Adipocyte (in vitro differentiated cells): ENCODE results near the gene TMA16.
"Not testable (repeated sequence)": the region's sequence is repeated elsewhere in the genome, so short reads cannot be mapped to it uniquely, and the experiment has no call there.

Source experiments
- DNase-seq: peaks from one replicate; pipeline ENCODE4 v3.0.0-alpha.2; 2015; ENCODE audit warnings: low read depth
- H3K27me3 ChIP-seq: replicated peaks from 2 replicates; pipeline ENCODE4 v1.7.0; 2013; ENCODE audit warnings: mild to moderate bottlenecking, low read length, moderate library complexity; ENCODE audit not compliant: control insufficient read depth, insufficient read depth
- H3K36me3 ChIP-seq: 2 replicates; pipeline ENCODE4 v1.7.0; 2013; ENCODE audit warnings: low read length, mild to moderate bottlenecking, moderate library complexity; ENCODE audit not compliant: control insufficient read depth, insufficient read depth, severe bottlenecking
- H3K4me1 ChIP-seq: 2 replicates; pipeline ENCODE4 v1.7.0; 2013; ENCODE audit warnings: mild to moderate bottlenecking, low read length, moderate library complexity; ENCODE audit not compliant: control insufficient read depth, insufficient read depth
- H3K4me3 ChIP-seq: 2 replicates; pipeline ENCODE4 v1.7.0; 2013; ENCODE audit warnings: mild to moderate bottlenecking, low read length, moderate library complexity
- H3K9ac ChIP-seq: 2 replicates; pipeline ENCODE4 v1.7.0; 2013; ENCODE audit warnings: mild to moderate bottlenecking, low read length, moderate library complexity
- H3K9me3 ChIP-seq: 2 replicates; pipeline ENCODE4 v1.7.0; 2013; ENCODE audit warnings: mild to moderate bottlenecking, low read length, moderate library complexity; ENCODE audit not compliant: control insufficient read depth

The TMA16 gene

DNA sequence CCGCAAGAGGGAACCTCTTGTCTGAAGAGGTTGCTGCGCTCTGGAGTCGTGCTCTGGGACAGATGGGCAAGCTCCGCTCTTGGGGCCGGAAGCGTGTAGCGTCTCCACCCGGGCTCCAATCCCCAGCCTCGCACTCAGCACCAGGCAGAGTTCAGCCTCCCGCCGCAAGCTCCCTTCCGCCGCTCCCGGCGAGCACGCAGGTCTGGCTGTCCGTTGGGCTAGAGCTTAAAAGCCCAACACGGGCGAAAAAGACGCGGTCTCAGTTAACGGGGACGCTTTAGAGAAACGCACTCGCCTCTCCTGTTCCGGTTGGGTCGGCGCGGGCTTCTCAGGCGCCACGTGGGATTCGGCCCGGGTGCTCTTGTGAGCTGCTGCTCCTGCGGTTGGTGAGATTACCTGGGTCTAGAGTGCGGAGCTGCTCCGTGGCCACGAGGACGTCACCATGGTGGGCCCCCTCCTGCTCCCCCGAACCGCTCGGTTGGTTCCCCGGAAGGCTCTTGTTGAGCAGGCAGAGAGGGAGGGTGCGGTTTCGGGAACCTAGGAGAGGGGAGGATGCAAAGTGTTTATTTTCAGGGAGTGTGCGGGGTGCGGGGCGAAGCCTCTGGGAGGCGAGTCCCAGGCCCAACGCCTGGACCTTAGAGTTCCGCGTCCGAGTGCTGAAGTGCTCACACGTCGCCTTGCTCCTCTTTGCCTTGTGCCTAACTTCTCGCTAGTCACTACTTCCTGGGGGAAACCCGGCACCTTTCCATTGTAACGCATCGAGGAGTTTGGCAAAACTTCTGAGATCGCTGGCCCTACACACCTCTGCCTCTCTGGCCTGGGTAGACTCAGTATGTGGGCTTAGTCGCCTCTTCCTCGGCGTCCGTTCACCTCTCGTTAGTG is at the start of gene TMA16:
Gene TMA16, plus strand, starts transcription at position 331 of the 882 bp plus-strand sequence. Its CDS starts 112 bp downstream, at position 443.
- peak; percentile 96 for DNase-seq
- peak within 1 kb of the TSS; percentile 89 for H3K9ac ChIP-seq

DNA sequence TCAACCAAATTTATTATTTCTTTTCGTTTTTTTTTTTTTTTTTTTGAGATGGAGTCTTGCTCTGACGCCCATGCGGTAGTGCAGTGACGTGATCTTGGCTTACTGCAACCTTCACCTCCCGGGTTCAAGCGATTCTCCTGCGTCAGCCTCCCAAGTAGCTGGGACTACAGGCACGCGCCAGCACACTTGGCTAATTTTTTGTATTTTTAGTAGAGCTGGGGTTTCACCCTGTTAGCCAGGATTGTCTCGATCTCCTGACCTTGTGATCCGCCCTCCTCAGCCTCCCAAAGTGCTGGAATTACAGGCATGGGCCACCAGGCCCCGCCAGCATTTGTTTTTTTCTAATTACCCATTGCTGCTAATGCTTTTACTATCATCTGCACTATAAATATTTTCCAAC is 47.5 kb upstream of the TMA16 start:
- not testable (repeated sequence) for H3K27me3 ChIP-seq, H3K4me3 ChIP-seq, H3K4me1 ChIP-seq, H3K9me3 ChIP-seq, DNase-seq, H3K36me3 ChIP-seq, H3K9ac ChIP-seq

More for the DNA sequence above, at the start of gene TMA16:
- Histone ChIP-seq H3K4me1 (peaks cover 14% of the 10 kb centered on the region), H3K27me3 (no peaks in the 10 kb centered on the region), H3K4me3 (peak within 1 kb of the TSS; percentile 93), H3K36me3 (no peaks in the 10 kb centered on the region), H3K9me3 (no peaks in the 10 kb centered on the region)

DNA sequence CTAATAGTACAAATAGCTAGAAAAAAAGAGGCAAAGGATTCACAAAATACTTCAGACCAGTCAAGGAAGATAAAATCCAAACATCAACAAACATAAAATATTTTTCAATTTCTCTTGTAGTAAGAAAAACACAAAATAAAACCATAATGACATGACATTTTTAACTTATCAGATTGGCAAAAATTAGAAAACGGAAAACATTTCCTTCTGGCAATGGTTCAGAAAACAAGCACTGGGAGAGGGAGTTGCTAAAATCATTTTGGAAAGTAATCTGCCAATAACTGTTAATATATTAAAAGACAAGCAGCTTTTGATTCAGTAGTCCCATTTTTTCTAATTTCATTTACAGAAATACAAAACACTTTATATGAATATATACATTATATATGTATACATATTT is 47.0 kb upstream of the TMA16 start:
- Histone ChIP-seq H3K4me1 (no peaks in the 10 kb centered on the region), H3K9ac (no peak overlapping the region), H3K4me3 (no peak overlapping the region), H3K9me3 (no peaks in the 10 kb centered on the region), H3K36me3 (no peaks in the 10 kb centered on the region), H3K27me3 (no peaks in the 10 kb centered on the region)
- DNase-seq = no peak

DNA sequence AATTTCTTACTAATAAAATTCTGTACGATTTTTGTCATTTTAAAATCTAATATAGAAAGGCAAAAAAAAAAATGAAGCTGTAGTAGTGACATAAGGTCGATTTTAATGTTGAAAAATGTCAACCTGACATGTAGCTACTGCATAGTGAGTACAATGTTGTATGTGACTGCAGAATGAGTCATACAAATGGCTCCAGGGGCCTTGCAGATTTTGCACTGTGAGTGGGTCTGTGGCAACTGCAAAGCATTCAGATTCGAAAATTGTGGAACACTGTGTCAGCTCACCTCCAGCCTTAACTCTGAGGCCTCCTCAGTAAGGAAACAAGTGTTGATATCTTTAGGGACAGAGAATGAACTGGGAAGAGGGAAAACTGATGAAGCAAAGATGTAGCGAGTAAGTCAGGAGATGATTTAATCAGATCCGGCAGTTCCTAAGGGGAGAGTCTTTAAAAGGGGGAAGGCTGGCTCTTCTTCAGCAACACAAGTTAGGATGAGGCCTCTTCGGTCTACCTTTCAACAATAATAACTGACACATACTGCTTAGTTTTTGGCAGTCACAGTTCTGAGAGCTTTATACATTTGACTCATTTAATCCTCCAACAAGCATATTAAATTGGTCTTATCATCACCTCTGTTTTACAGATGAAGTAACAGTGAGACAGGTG is 45.8 kb upstream of the TMA16 start:
- H3K9ac ChIP-seq = no peak overlapping the region
- no peak overlapping the region for H3K4me3 ChIP-seq
- no peaks in the 10 kb centered on the region for H3K4me1 ChIP-seq
- peak; percentile 5 for DNase-seq
- no peaks in the 10 kb centered on the region for H3K36me3 ChIP-seq
- no peaks in the 10 kb centered on the region for H3K9me3 ChIP-seq
- H3K27me3 ChIP-seq = no peaks in the 10 kb centered on the region

DNA sequence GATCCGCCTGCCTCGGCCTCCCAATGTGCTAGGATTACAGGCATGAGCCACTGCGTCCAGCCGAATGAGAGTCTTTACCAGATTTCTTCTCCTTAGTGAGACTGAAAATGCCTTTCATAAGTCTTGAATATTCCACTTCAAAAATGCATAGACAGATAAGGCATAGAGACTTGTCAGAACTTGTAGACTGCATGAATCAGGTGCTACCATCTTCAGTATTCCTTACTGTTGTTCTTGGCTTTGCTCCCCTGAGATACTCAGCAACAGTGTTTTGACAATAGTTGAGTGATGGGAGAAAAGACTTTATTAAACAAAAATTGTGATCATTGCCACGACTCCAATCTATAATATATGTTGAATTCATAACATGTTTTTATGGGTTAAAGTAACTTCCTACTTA is 31.9 kb upstream of the TMA16 start:
- no peak overlapping the region for H3K4me3 ChIP-seq
- no peak for DNase-seq
- no peaks in the 10 kb centered on the region for H3K4me1 ChIP-seq
- H3K27me3 ChIP-seq = no peaks in the 10 kb centered on the region
- H3K9ac ChIP-seq = no peak overlapping the region
- H3K9me3 ChIP-seq = no peaks in the 10 kb centered on the region
- no peaks in the 10 kb centered on the region for H3K36me3 ChIP-seq

DNA sequence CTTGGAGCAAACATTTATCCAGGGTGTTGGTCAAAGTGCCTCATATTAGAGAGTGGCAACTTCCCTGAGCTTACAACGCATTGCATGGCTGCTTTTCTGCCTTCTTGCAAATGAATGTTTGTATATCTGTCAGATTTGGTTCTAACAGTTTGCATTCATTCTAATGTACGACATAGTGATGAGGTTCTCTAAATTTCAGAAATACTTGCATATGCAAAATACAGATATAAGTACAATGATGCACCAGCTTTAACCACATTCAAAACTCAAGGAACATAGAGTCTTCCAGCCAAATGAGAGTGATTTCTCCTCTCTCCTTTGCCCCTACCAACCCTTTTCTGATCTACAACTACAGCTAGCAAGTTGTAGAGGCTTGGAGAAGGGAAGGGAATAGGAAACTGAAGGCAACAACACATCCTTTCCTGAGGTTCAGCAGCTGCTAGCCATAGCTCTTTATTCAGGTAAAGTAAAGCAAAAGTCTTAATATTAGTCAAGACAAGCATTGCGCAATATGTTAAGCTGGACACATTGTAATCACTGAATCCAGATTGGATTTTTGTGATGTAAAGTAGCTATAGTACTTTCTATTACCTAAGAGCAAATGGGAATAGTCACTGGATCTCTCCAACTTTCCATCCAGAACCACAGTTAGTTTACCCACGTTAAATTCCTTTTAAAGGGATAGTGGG is 27.3 kb upstream of the TMA16 start:
- no peaks in the 10 kb centered on the region for H3K36me3 ChIP-seq
- H3K4me1 ChIP-seq = no peaks in the 10 kb centered on the region
- no peaks in the 10 kb centered on the region for H3K27me3 ChIP-seq
- no peak overlapping the region for H3K9ac ChIP-seq
- no peak overlapping the region for H3K4me3 ChIP-seq
- H3K9me3 ChIP-seq = no peaks in the 10 kb centered on the region
- peak; percentile 3 for DNase-seq

DNA sequence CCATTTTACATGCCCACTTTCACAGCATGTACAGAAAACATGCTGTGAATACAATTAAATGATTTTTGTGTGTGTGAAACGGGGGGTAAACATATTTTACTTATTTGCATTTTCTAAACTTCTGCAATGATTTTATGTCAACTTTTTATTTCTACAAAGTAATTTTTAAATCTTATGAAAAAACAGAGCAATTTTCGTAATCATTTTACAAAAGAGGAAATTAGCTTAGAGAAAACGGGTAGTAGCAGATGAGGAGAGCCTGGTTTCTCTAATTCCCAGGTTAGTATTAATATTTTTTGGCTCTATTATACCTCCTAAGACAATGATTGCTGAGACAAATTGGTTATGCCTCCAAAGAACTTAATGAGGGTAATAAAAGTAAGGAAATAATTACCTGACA is 24.1 kb upstream of the TMA16 start:
- Histone ChIP-seq H3K9me3 (no peaks in the 10 kb centered on the region), H3K27me3 (no peaks in the 10 kb centered on the region), H3K9ac (no peak overlapping the region), H3K4me3 (no peak overlapping the region), H3K4me1 (no peaks in the 10 kb centered on the region), H3K36me3 (no peaks in the 10 kb centered on the region)
- no peak for DNase-seq

DNA sequence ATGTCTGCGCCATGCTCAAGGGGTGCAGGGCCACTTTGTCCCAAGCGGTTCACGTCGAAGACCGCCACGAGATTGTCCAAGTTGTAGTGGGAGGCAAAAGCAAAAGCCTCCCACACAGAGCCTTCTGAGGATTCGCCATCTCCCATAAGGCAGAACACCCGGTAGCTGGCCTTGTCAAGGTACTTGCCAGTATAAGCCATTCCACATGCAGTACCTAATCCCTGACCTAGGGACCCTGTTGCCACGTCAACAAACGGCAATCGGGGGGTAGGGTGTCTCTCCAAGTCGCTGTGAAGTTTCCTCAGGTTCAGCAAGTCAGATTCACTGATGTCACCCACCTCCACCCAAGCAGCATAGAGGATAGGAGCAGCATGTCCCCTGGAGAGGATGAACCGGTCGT is 21.4 kb upstream of the TMA16 start:
- Histone ChIP-seq H3K9ac (no peak overlapping the region), H3K27me3 (no peaks in the 10 kb centered on the region), H3K4me3 (no peak overlapping the region), H3K4me1 (peaks cover 16% of the 10 kb centered on the region), H3K9me3 (no peaks in the 10 kb centered on the region), H3K36me3 (no peaks in the 10 kb centered on the region)
- DNase-seq = no peak

DNA sequence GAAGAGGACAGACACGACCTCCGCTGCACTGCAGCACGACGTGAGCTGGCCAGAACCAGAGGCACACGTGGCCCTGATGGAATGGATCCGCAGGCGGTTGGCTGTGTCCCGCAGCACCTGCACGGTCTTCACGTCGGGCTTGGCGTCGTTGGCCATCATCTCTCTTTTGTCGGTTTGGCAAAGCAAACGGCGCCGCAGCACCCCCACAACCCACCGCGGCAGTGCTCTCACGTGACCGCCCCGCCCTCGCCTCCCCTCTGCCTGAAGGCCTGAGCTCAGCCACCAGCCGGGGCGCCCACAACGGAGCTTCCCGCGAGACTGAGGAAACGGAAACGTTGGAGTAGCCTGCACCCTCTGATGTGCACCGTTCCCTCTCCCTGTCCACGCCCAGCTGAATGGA is 20.9 kb upstream of the TMA16 start, which contains the start of gene TKTL2:
Gene TKTL2, minus strand, starts transcription at position 179 of the 400 bp plus-strand sequence. Its CDS starts 20 bp downstream, at position 159.
- peaks cover 16% of the 10 kb centered on the region for H3K4me1 ChIP-seq
- H3K9me3 ChIP-seq = no peaks in the 10 kb centered on the region
- no peak within 1 kb of the TSS for H3K9ac ChIP-seq
- DNase-seq = no peak
- H3K36me3 ChIP-seq = no peaks in the 10 kb centered on the region
- H3K27me3 ChIP-seq = no peaks in the 10 kb centered on the region
- no peak within 1 kb of the TSS for H3K4me3 ChIP-seq

DNA sequence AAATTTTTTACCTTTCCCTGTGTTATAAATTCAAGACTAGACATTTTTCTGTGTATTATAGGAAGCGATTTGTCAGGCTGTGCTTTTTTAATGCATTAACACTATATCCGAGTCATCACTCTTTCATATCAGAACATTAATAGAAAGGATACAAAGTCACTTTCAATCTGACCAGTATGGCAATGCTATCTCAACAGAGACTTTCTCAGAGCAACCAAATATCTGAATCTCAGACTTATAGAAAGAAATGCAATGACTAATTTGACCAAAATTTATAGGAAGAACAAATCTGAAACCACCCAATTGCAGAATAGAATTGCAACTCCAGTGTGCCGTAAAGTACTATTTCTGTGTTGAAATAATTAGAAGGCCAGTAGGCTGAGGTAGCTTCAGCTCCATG is 20.5 kb upstream of the TMA16 start:
- Histone ChIP-seq H3K4me3 (no peak overlapping the region), H3K4me1 (peaks cover 16% of the 10 kb centered on the region), H3K36me3 (no peaks in the 10 kb centered on the region), H3K9ac (no peak overlapping the region), H3K9me3 (no peaks in the 10 kb centered on the region), H3K27me3 (no peaks in the 10 kb centered on the region)
- no peak for DNase-seq

DNA sequence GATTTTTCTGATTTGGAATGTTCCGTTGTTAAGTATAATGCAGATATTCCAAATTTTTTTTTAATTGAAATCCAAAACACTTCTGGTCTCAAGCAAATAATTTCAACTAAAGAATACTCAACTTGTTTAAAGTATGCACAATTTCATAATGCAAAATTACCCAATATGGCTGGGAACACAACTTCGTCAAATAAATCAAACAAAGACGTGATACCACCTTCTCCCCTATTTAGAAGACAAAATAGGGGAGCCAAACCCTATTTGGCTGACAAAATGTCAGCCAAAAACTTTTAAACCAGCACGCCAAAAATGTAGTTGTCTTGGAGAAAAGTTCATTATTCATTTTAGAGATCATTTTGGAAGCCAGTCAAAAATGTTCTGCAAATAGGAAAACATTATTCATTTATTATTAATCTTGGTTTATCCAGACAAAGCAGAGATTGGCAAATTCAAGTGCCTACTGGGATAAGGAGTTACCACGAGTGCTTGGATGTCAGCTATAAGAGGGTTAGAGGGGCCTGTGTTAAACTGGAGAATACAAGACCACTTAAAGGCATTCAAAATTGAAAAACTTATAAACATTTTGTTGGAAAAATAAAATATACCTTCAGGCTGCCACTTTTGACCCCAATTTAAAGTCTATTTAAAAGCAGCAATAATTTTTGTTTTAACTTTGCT is 17.6 kb upstream of the TMA16 start:
- Histone ChIP-seq H3K27me3 (no peaks in the 10 kb centered on the region), H3K36me3 (no peaks in the 10 kb centered on the region), H3K4me1 (peaks cover 16% of the 10 kb centered on the region), H3K9ac (peak overlapping the region; percentile 30), H3K9me3 (no peaks in the 10 kb centered on the region), H3K4me3 (peak overlapping the region; percentile 14)
- DNase-seq = no peak
